ENCODE measurements around the gene OR2L13.
"Not testable (repeated sequence)": the region's sequence is repeated elsewhere in the genome, so short reads cannot be mapped to it uniquely, and the experiment has no call there.

OR2L13 gene

GRCh38 chr1:248094884-248095283 lies at the start of gene OR2L13:
Gene OR2L13, plus strand, starts transcription at chr1:248095184. Its CDS starts 4,192 bp downstream, at chr1:248099376.
- no peak for DNase-seq (ENCODE audit: low spot score)

GRCh38 chr1:248045209-248045608 lies 49.8 kb upstream of the OR2L13 start:
- DNase-seq (ENCODE audit: low spot score): no peak

- DNase-seq (ENCODE audit: low spot score): no peak
Observed at GRCh38 chr1:248046536-248046935, 48.4 kb upstream of the OR2L13 start, which contains the start of gene OR2L3. Gene OR2L3, plus strand, starts transcription at chr1:248046836. Its CDS starts 13,846 bp downstream, at chr1:248060682.

GRCh38 chr1:248047008-248047407 lies 48.0 kb upstream of the OR2L13 start:
- DNase-seq (ENCODE audit: low spot score): no peak

- no peak for DNase-seq (ENCODE audit: low spot score)
Observed at GRCh38 chr1:248054671-248055070, 40.3 kb upstream of the OR2L13 start.

GRCh38 chr1:248055261-248055660 lies 39.7 kb upstream of the OR2L13 start:
- DNase-seq (ENCODE audit: low spot score): no peak

GRCh38 chr1:248065071-248065470 lies 29.9 kb upstream of the OR2L13 start:
- DNase-seq (ENCODE audit: low spot score): no peak

GRCh38 chr1:248065604-248066003 lies 29.4 kb upstream of the OR2L13 start:
- no peak for DNase-seq (ENCODE audit: low spot score)

GRCh38 chr1:248083864-248084263 lies 11.1 kb upstream of the OR2L13 start:
- not testable (repeated sequence) for DNase-seq (ENCODE audit: low spot score)

- no peak for DNase-seq (ENCODE audit: low spot score)
Observed at GRCh38 chr1:248098529-248098928, 3.5 kb downstream of the OR2L13 start.

GRCh38 chr1:248102847-248103246 lies 7.9 kb downstream of the OR2L13 start:
- DNase-seq (ENCODE audit: low spot score): no peak

GRCh38 chr1:248111157-248111556 lies 16.2 kb downstream of the OR2L13 start:
- DNase-seq (ENCODE audit: low spot score): no peak

GRCh38 chr1:248114890-248115289 lies 19.9 kb downstream of the OR2L13 start:
- no peak for DNase-seq (ENCODE audit: low spot score)

- no peak for DNase-seq (ENCODE audit: low spot score)
Observed at GRCh38 chr1:248127653-248128052, 32.7 kb downstream of the OR2L13 start.

GRCh38 chr1:248136811-248137210 lies 41.8 kb downstream of the OR2L13 start:
- DNase-seq (ENCODE audit: low spot score): no peak

- DNase-seq (ENCODE audit: low spot score): no peak
Observed at GRCh38 chr1:248140846-248141245, 45.9 kb downstream of the OR2L13 start.

GRCh38 chr1:248143311-248143710 lies 48.3 kb downstream of the OR2L13 start:
- DNase-seq (ENCODE audit: low spot score): no peak

GRCh38 chr1:248144513-248145198 lies 49.7 kb downstream of the OR2L13 start, which contains the start of gene OR2M5:
Gene OR2M5, plus strand, starts transcription at chr1:248145148. Its CDS starts 0 bp downstream, at chr1:248145148.
- no peak for DNase-seq (ENCODE audit: low spot score)
